Mesendoderm (in vitro differentiated cells): ENCODE results near the gene ALS2CL.
A peak's percentile ranks its signal among the peaks of the same experiment; 100 is the strongest.

ENCODE experiments used
- DNase-seq: peaks from one replicate; pipeline ENCODE4 v3.0.0; 2013
- H2AK5ac ChIP-seq: 2 replicates; pipeline ENCODE4 v1.6.1; 2013; ENCODE audit warnings: low read length, inconsistent platforms
- H2BK120ac ChIP-seq: 2 replicates; pipeline ENCODE4 v1.6.1; 2013; ENCODE audit warnings: low read depth, mild to moderate bottlenecking, low read length, moderate library complexity, mixed read lengths
- H2BK15ac ChIP-seq: replicated peaks from 2 replicates; pipeline ENCODE4 v1.6.1; 2013; ENCODE audit warnings: low read depth, mild to moderate bottlenecking, moderate library complexity
- H2BK5ac ChIP-seq: 2 replicates; pipeline ENCODE4 v1.6.1; 2013; ENCODE audit warnings: low read length, inconsistent platforms
- H3K18ac ChIP-seq: 2 replicates; pipeline ENCODE4 v1.6.1; 2013; ENCODE audit warnings: mild to moderate bottlenecking, low read length, mixed read lengths
- H3K23ac ChIP-seq: one replicate; pipeline ENCODE4 v1.6.1; 2013; ENCODE audit warnings: low read length
- H3K27ac ChIP-seq: 2 replicates; pipeline ENCODE4 v1.5.1; 2013; ENCODE audit warnings: low read depth, mild to moderate bottlenecking, inconsistent platforms, low read length, moderate library complexity
- H3K27me3 ChIP-seq: 2 replicates; pipeline ENCODE4 v1.6.1; 2013; ENCODE audit warnings: low read length, control low read depth, mild to moderate bottlenecking, inconsistent platforms; ENCODE audit not compliant: insufficient read depth, poor library complexity
- H3K36me3 ChIP-seq: 2 replicates; pipeline ENCODE4 v1.6.1; 2013; ENCODE audit warnings: low read length, inconsistent platforms; ENCODE audit not compliant: control insufficient read depth, insufficient read depth
- H3K4ac ChIP-seq: one replicate; pipeline ENCODE4 v1.6.1; 2013; ENCODE audit warnings: low read depth, mild to moderate bottlenecking, low read length, moderate library complexity
- H3K4me1 ChIP-seq: 2 replicates; pipeline ENCODE4 v1.6.1; 2013; ENCODE audit warnings: low read depth, low read length, inconsistent platforms; ENCODE audit not compliant: control insufficient read depth
- H3K4me2 ChIP-seq: 2 replicates; pipeline ENCODE4 v1.6.1; 2013; ENCODE audit warnings: low read length
- H3K4me3 ChIP-seq: 2 replicates; pipeline ENCODE4 v1.5.1; 2013; ENCODE audit warnings: mild to moderate bottlenecking, low read length
- H3K56ac ChIP-seq: one replicate; pipeline ENCODE4 v1.6.1; 2013; ENCODE audit warnings: low read length
- H3K79me1 ChIP-seq: 2 replicates; pipeline ENCODE4 v1.6.1; 2013; ENCODE audit warnings: low read length, inconsistent platforms
- H3K79me2 ChIP-seq: 2 replicates; pipeline ENCODE4 v1.6.1; 2013; ENCODE audit warnings: mild to moderate bottlenecking, low read length; ENCODE audit not compliant: control insufficient read depth, insufficient read depth
- H3K9ac ChIP-seq: 2 replicates; pipeline ENCODE4 v1.6.1; 2013; ENCODE audit warnings: low read length, inconsistent platforms
- H4K5ac ChIP-seq: one replicate; pipeline ENCODE4 v1.6.1; 2013; ENCODE audit warnings: low read length
- H4K8ac ChIP-seq: one replicate; pipeline ENCODE4 v1.6.1; 2013; ENCODE audit warnings: low read depth, mild to moderate bottlenecking, control low read depth, low read length, moderate library complexity
- WGBS: extraction: QIAGEN DNeasy Blood & Tissue Kit; methylation state at CpG from one replicate; pipeline ENCODE4 v1.1.7; 2013; ENCODE audit warnings: low lambda C conversion rate, missing lambda C conversion rate; ENCODE audit not compliant: insufficient coverage; ENCODE audit errors: extremely low coverage; 5-methylcytosine and 5-hydroxymethylcytosine counted together

Gene ALS2CL

GRCh38 chr3:46719044-46719565 is 25.6 kb upstream of the ALS2CL start:
- Histone ChIP-seq H2BK15ac (no peak overlapping the region), H3K36me3 (no peaks in the 10 kb centered on the region)

DNA sequence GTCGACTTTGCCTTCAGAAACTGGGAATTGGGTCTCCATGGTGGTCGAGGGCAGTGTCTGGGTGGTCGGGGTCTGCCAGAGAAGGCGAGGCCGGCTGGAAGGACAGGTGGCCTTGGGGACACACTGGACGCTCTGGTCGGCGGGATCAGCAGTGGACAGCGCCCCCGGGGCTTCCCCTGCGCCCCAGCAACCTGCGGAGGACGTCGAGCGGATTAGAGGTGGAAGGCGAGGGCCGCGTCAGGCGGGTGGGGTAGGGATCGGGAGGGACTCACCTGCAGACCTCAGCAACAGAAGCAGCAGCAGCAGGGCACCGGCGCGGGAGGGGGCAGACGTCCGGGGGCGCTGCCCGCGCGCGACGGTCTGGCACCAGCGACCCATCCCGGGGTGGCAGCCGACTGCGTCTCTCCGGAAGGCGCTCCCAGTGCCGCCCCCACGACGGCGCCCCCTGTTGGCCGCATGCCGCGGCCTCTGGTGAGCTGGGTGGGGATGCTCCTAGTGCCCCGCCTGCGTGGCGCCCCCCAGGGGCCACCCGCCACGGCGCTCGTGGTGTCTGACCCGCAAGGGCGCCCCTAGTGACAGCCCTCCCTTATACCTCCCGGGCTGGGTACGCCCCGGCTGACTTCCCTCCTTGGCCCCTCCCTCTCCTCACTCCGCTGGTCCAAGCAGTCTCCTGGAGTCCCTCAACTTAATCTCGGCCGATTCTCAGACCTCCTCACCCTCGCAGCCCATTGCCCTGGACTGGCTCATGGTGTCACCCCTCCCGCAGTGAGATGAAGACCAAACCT is 24.2 kb upstream of the ALS2CL start, which contains the start of gene PRSS50:
Gene PRSS50, minus strand, starts transcription at position 423 of the 785 bp plus-strand sequence. Its CDS starts 45 bp downstream, at position 378.
- Histone ChIP-seq H3K27me3 (no peaks in the 10 kb centered on the region), H2AK5ac (no peak within 1 kb of the TSS), H3K79me2 (no peaks in the 10 kb centered on the region), H3K4ac (no peak within 1 kb of the TSS), H3K27ac (no peak within 1 kb of the TSS), H4K5ac (no peak within 1 kb of the TSS), H2BK120ac (no peak within 1 kb of the TSS), H4K8ac (no peak within 1 kb of the TSS), H2BK5ac (no peak within 1 kb of the TSS), H3K4me2 (no peak within 1 kb of the TSS), H3K56ac (no peak within 1 kb of the TSS), H3K18ac (no peak within 1 kb of the TSS), H3K9ac (no peak within 1 kb of the TSS), H3K4me1 (no peaks in the 10 kb centered on the region), H3K23ac (no peak within 1 kb of the TSS), H2BK15ac (no peak within 1 kb of the TSS), H3K79me1 (no peaks in the 10 kb centered on the region), H3K36me3 (no peaks in the 10 kb centered on the region), H3K4me3 (no peak within 1 kb of the TSS)
- WGBS: no CpG with 5 or more reads among the region's 61 CpGs
- peak; percentile 72 for DNase-seq

More at GRCh38 chr3:46719044-46719565, 25.6 kb upstream of the ALS2CL start:
- H3K4me2 ChIP-seq: no peak overlapping the region
- no peak overlapping the region for H2BK5ac ChIP-seq
- no peak overlapping the region for H4K5ac ChIP-seq
- H3K4me3 ChIP-seq: no peak overlapping the region
- no peak overlapping the region for H4K8ac ChIP-seq
- H3K27ac ChIP-seq: no peak overlapping the region
- H3K4ac ChIP-seq: no peak overlapping the region
- H3K4me1 ChIP-seq: no peaks in the 10 kb centered on the region
- H2AK5ac ChIP-seq: no peak overlapping the region
- H3K56ac ChIP-seq: no peak overlapping the region
- H3K79me1 ChIP-seq: no peaks in the 10 kb centered on the region
- H3K9ac ChIP-seq: no peak overlapping the region
- no peaks in the 10 kb centered on the region for H3K27me3 ChIP-seq
- no CpG with 5 or more reads among the region's 2 CpGs for WGBS
- H2BK120ac ChIP-seq: no peak overlapping the region
- H3K18ac ChIP-seq: no peak overlapping the region
- H3K23ac ChIP-seq: no peak overlapping the region
- H3K79me2 ChIP-seq: no peaks in the 10 kb centered on the region
- DNase-seq: no peak

DNA sequence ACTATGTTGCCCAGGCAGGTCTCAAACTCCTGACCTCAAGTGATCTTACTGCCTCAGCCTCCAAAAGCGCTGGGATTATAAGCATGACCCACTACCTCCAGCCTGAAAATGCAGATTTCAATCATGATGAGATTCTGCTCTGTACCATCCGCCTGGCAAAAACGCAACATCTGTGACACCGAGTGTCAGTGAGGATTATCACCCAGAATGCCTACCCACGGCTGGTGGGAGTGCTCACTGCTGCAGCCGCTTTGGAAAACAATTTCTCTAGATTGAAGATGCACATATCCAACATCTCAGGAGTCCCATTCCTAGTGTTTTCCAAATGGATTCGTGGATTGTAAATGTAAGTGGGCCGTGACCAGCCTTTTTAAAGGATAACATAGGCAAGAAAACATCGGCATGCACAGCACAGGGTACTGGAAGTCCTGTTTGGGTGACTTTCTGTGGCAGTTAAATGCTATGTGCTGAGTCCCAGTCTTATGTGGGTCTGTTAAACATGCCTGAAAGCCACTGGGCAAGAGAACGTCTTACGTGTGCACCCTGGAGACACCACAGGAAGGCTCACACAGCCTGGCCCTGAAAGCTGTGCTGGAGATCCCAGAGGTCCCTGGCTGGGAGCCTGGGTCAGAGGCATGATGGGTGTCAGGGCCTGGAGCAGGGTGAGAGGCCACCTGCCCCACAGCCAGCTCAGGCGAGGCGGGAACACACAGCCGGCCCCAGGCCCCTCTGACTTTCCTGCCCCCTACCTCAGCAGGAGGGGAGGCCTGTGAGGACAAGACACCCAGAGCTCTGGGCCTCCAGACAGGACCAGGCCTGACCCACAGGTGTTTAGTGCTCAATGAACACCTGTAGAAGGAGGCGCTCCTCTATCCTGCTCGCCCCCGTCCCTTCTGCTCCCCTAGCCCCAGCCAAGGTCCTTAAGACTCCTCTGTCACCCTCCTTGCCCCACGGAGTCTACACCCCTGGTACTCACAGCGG is 23.3 kb upstream of the ALS2CL start:
- Histone ChIP-seq H2AK5ac (no peak overlapping the region), H3K23ac (no peak overlapping the region), H3K36me3 (no peaks in the 10 kb centered on the region), H4K5ac (no peak overlapping the region), H3K9ac (no peak overlapping the region), H2BK120ac (no peak overlapping the region), H3K4me2 (no peak overlapping the region), H3K79me2 (no peaks in the 10 kb centered on the region), H3K4ac (no peak overlapping the region), H3K27me3 (no peaks in the 10 kb centered on the region), H3K18ac (no peak overlapping the region), H3K27ac (no peak overlapping the region), H2BK15ac (no peak overlapping the region), H3K4me1 (no peaks in the 10 kb centered on the region), H3K4me3 (no peak overlapping the region), H3K56ac (no peak overlapping the region), H4K8ac (no peak overlapping the region), H2BK5ac (no peak overlapping the region), H3K79me1 (no peaks in the 10 kb centered on the region)
- WGBS: no CpG with 5 or more reads among the region's 19 CpGs
- DNase-seq: no peak

DNA sequence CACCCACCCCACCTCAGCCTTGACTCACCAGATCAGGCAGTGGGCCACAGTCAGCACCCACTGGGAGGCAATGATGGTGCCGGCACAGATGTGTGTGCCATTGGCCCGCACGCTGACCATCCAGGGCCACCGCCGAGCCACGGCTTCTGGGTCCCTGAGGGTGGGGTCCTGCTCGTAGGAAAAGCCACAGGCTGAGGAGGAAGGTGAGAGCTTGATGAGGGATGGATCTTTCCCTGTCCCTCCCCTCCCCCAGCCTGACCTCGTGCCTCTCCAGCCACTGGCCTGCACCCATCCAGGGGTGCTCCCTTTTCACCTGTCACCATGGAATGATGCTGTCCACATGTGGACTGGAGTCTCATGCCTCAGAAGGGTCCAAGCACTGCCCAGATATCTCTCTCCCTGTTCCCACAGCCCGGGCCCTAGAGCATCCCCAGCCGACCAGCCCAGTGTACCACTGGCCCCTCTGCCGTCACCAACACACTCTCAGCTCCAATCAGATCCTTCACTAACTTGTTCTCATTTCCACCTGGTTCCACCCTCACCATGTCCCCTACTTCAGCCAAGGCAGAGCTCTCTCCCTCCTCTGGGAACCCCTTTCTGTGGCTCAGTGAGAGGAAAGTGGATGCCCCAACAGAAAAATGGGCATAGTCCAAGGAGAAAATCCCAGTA is 22.2 kb upstream of the ALS2CL start:
- WGBS: no CpG with 5 or more reads among the region's 11 CpGs
- H3K56ac ChIP-seq: no peak overlapping the region
- no peaks in the 10 kb centered on the region for H3K36me3 ChIP-seq
- no peak overlapping the region for H3K4me3 ChIP-seq
- H3K18ac ChIP-seq: no peak overlapping the region
- no peak overlapping the region for H3K4me2 ChIP-seq
- H3K4me1 ChIP-seq: no peaks in the 10 kb centered on the region
- no peak overlapping the region for H3K23ac ChIP-seq
- H3K9ac ChIP-seq: no peak overlapping the region
- H2BK5ac ChIP-seq: no peak overlapping the region
- no peak overlapping the region for H2AK5ac ChIP-seq
- no peak overlapping the region for H4K8ac ChIP-seq
- H2BK15ac ChIP-seq: no peak overlapping the region
- no peaks in the 10 kb centered on the region for H3K27me3 ChIP-seq
- no peaks in the 10 kb centered on the region for H3K79me1 ChIP-seq
- no peak overlapping the region for H3K4ac ChIP-seq
- H4K5ac ChIP-seq: no peak overlapping the region
- H2BK120ac ChIP-seq: no peak overlapping the region
- no peak for DNase-seq
- no peak overlapping the region for H3K27ac ChIP-seq
- H3K79me2 ChIP-seq: no peaks in the 10 kb centered on the region

DNA sequence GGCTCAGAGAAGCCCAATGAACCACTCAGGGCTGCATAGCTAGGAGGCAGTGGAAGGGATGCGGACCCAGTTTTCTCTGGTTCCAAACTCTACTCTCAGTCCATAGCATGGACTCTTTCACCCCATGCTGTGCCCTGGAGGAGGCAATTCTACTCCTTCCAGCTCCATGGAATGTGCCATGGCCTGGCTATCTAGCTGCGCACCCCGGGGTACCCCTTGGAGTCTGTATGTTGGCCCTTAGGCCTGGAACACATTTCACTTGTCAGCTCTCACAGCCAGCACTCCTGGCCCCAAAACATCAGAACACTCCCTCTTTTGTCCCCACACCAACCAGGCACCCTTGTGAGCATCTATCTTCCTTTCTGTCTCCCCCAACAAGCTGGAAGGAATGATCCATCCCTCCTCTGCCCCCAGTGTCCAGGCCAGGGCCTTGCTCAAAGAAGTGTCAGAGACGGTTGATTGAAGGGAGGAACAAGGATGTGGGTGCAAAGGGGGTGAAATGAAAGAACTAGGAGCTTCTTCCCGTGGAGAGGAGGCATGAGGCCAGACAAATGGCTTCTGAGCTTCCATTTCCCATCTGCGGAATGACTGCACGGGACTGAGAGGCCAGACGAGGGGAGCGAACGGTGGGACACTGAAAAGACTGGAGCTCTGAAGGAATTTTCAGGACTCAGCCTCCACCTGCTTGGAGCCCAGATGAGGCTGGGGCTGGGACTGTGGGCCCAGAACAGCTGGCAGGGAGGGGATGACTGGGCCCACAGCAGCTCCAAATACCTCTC is 21.4 kb upstream of the ALS2CL start:
- H3K9ac ChIP-seq: no peak overlapping the region
- no peak overlapping the region for H3K4me3 ChIP-seq
- no peak overlapping the region for H2AK5ac ChIP-seq
- H4K5ac ChIP-seq: no peak overlapping the region
- H3K79me2 ChIP-seq: no peaks in the 10 kb centered on the region
- H3K27me3 ChIP-seq: no peaks in the 10 kb centered on the region
- H3K4me1 ChIP-seq: no peaks in the 10 kb centered on the region
- no peak overlapping the region for H2BK5ac ChIP-seq
- no peak overlapping the region for H4K8ac ChIP-seq
- no peaks in the 10 kb centered on the region for H3K36me3 ChIP-seq
- no peak overlapping the region for H2BK15ac ChIP-seq
- H3K18ac ChIP-seq: no peak overlapping the region
- no peak overlapping the region for H3K23ac ChIP-seq
- no peaks in the 10 kb centered on the region for H3K79me1 ChIP-seq
- no CpG with 5 or more reads among the region's 10 CpGs for WGBS
- H2BK120ac ChIP-seq: no peak overlapping the region
- H3K56ac ChIP-seq: no peak overlapping the region
- no peak overlapping the region for H3K4ac ChIP-seq
- H3K4me2 ChIP-seq: no peak overlapping the region
- no peak overlapping the region for H3K27ac ChIP-seq
- DNase-seq: no peak
